IPS-NIHi7 (cell line): ENCODE data around the gene APC2.
"Not testable (repeated sequence)": the region's sequence is repeated elsewhere in the genome, so short reads cannot be mapped to it uniquely, and the experiment has no call there.

Source experiments
- DNase-seq: peaks from one replicate; pipeline ENCODE4 v3.0.0; 2012; ENCODE audit warnings: mixed read lengths; ENCODE audit errors: extremely low spot score

Gene APC2

GRCh38 chr19:1466461-1467214 is 16.7 kb downstream of the APC2 start:
- no peak for DNase-seq

GRCh38 chr19:1467215-1467489 is 17.2 kb downstream of the APC2 start:
- no peak for DNase-seq

GRCh38 chr19:1467490-1468273 is 17.8 kb downstream of the APC2 start:
- peak; percentile 40 for DNase-seq

GRCh38 chr19:1468274-1468820 is 18.4 kb downstream of the APC2 start:
- no peak for DNase-seq

- peak; percentile 42 for DNase-seq
These were observed 18.9 kb downstream of the APC2 start for GRCh38 chr19:1468821-1469254.

- DNase-seq = peak; percentile 29
These were observed 19.5 kb downstream of the APC2 start for GRCh38 chr19:1469255-1470054.

- no peak for DNase-seq
These were observed 20.1 kb downstream of the APC2 start for GRCh38 chr19:1470055-1470304.

GRCh38 chr19:1470305-1471009 is 20.5 kb downstream of the APC2 start:
- DNase-seq = peak; percentile 74

GRCh38 chr19:1471010-1471514 is 21.1 kb downstream of the APC2 start:
- DNase-seq = peak; percentile 64

- DNase-seq = no peak
These were observed 21.7 kb downstream of the APC2 start for GRCh38 chr19:1471515-1472160.

GRCh38 chr19:1472231-1473084 is 22.5 kb downstream of the APC2 start:
- DNase-seq = no peak

- no peak for DNase-seq
These were observed 23.3 kb downstream of the APC2 start for GRCh38 chr19:1473085-1473851.

GRCh38 chr19:1474011-1474764 is 24.3 kb downstream of the APC2 start:
- no peak for DNase-seq

- DNase-seq = no peak
These were observed 24.9 kb downstream of the APC2 start for GRCh38 chr19:1474765-1475351.

- no peak for DNase-seq
These were observed 26.0 kb downstream of the APC2 start for GRCh38 chr19:1475751-1476437.

- DNase-seq = not testable (repeated sequence)
These were observed 27.1 kb downstream of the APC2 start for GRCh38 chr19:1477056-1477455.

GRCh38 chr19:1478934-1479707 is 29.2 kb downstream of the APC2 start, which contains the start of gene C19orf25:
Gene C19orf25, minus strand, starts transcription at chr19:1479215. Its CDS starts 312 bp downstream, at chr19:1478903.
- peak; percentile 94 for DNase-seq
